ENCODE results near the gene DDX11. TPM values are rescaled to one million over a fixed set of nuclear protein-coding genes. Genes with fewer than 3 reads are reported as not detected.
"Not testable (repeated sequence)": the region's sequence is repeated elsewhere in the genome, so short reads cannot be mapped to it uniquely, and the experiment has no call there.

The DDX11 gene
- total and polyA plus RNA-seq, 2 donors (not counting 1 experiment from before 2014, with no cell fraction given) = 68.0 to 90.2 TPM

GRCh38 chr12:31106101-31106803 is 32.6 kb downstream of the DDX11 start:
- no peak overlapping the region for H3K27ac ChIP-seq (ENCODE audit: low read length in 2 of 2)
- H3K79me2 ChIP-seq (ENCODE audit: control insufficient read depth, insufficient read depth, low read length) = no peaks in the 10 kb centered on the region
- H2AFZ ChIP-seq (ENCODE audit: insufficient read depth, low read depth, low read length, poor library complexity, severe bottlenecking) = no peak overlapping the region
- ChIA-PET CTCF (no interaction called here), POLR2A (no interaction called here)
- intact Hi-C loops (cut with micrococcal nuclease) = no loop called here
- peaks cover 0 to 5% of the 10 kb centered on the region in 2 experiments for H3K36me3 ChIP-seq (replicated peaks in 1 of 2; ENCODE audit: control extremely low read depth in 1 of 2, control insufficient read depth in 1 of 2, extremely low read depth in 1 of 2, insufficient read depth in 2 of 2, low read length in 1 of 2)
- no peak overlapping the region for H3K4me2 ChIP-seq (replicated peaks; ENCODE audit: low read depth, low read length, poor library complexity, severe bottlenecking)
- no peak overlapping the region for H3K9ac ChIP-seq (ENCODE audit: low read length)
- H3K4me1 ChIP-seq (ENCODE audit: control insufficient read depth in 2 of 2, insufficient read depth in 2 of 2, low read length in 2 of 2) = no peaks in the 10 kb centered on the region
- H4K20me1 ChIP-seq (ENCODE audit: control insufficient read depth, insufficient read depth, low read length, poor library complexity, severe bottlenecking) = no peaks in the 10 kb centered on the region
- H3K4me3 ChIP-seq (ENCODE audit: control extremely low read depth in 1 of 5, extremely low read depth in 1 of 5, insufficient read depth in 1 of 5, low read depth in 2 of 5, low read length in 4 of 5) = no peak overlapping the region
- no peaks in the 10 kb centered on the region for H3K9me3 ChIP-seq (ENCODE audit: control extremely low read depth in 1 of 3, control insufficient read depth in 2 of 3, insufficient read depth in 1 of 3, low read length in 2 of 3)
- H3K9me3 Mint-ChIP-seq (ENCODE audit: insufficient read depth) = no peaks in the 10 kb centered on the region
- H3K27ac Mint-ChIP-seq = no peak overlapping the region
- H3K4me3 Mint-ChIP-seq = no peak overlapping the region
- no peaks in the 10 kb centered on the region for H3K27me3 ChIP-seq (replicated peaks in 1 of 4; ENCODE audit: control extremely low read depth in 1 of 4, control insufficient read depth in 3 of 4, insufficient read depth in 4 of 4, low read length in 3 of 4)
- ATAC-seq (ENCODE audit: low read depth) (no peak), DNase-seq (no peak)
- 78% methylated on average over 6 of the region's 10 CpGs for WGBS (ENCODE audit: insufficient coverage)
- H3K4me1 Mint-ChIP-seq = no peaks in the 10 kb centered on the region
- H3K27me3 Mint-ChIP-seq = no peaks in the 10 kb centered on the region
- TF ChIP-seq CTCF (IDR thresholded peaks at IDR 0.05) = no peak
- TF ChIP-seq EZH2 (IDR thresholded peaks at IDR 0.05; ENCODE audit: borderline replicate concordance, insufficient read depth, low read depth, low read length, poor library complexity, severe bottlenecking) = no peak

- H4K20me1 ChIP-seq (ENCODE audit: control insufficient read depth, insufficient read depth, low read length, poor library complexity, severe bottlenecking); DNase-seq; H3K4me1 ChIP-seq (ENCODE audit: control insufficient read depth in 2 of 2, insufficient read depth in 2 of 2, low read length in 2 of 2); H3K27me3 ChIP-seq (replicated peaks in 1 of 4; ENCODE audit: control extremely low read depth in 1 of 4, control insufficient read depth in 3 of 4, insufficient read depth in 4 of 4, low read length in 3 of 4); H2AFZ ChIP-seq (ENCODE audit: insufficient read depth, low read depth, low read length, poor library complexity, severe bottlenecking); H3K4me2 ChIP-seq (replicated peaks; ENCODE audit: low read depth, low read length, poor library complexity, severe bottlenecking); H3K4me1 Mint-ChIP-seq; H3K4me3 Mint-ChIP-seq; H3K27me3 Mint-ChIP-seq; intact Hi-C loops (cut with micrococcal nuclease); H3K9me3 Mint-ChIP-seq (ENCODE audit: insufficient read depth); H3K9me3 ChIP-seq (ENCODE audit: control extremely low read depth in 1 of 3, control insufficient read depth in 2 of 3, insufficient read depth in 1 of 3, low read length in 2 of 3); H3K79me2 ChIP-seq (ENCODE audit: control insufficient read depth, insufficient read depth, low read length); H3K9ac ChIP-seq (ENCODE audit: low read length); H3K36me3 ChIP-seq (replicated peaks in 1 of 2; ENCODE audit: control extremely low read depth in 1 of 2, control insufficient read depth in 1 of 2, extremely low read depth in 1 of 2, insufficient read depth in 2 of 2, low read length in 1 of 2); POLR2A ChIA-PET; H3K27ac Mint-ChIP-seq; ATAC-seq (ENCODE audit: low read depth); H3K4me3 ChIP-seq (ENCODE audit: control extremely low read depth in 1 of 5, extremely low read depth in 1 of 5, insufficient read depth in 1 of 5, low read depth in 2 of 5, low read length in 4 of 5); H3K27ac ChIP-seq (ENCODE audit: low read length in 2 of 2); CTCF ChIA-PET: not testable (repeated sequence)
- WGBS (ENCODE audit: insufficient coverage) = 87% methylated on average over 4 of the region's 6 CpGs
Observed at GRCh38 chr12:31109773-31110172, 36.1 kb downstream of the DDX11 start.

- CTCF ChIA-PET; H3K27me3 Mint-ChIP-seq; H3K9me3 Mint-ChIP-seq (ENCODE audit: insufficient read depth); H3K9me3 ChIP-seq (ENCODE audit: control extremely low read depth in 1 of 3, control insufficient read depth in 2 of 3, insufficient read depth in 1 of 3, low read length in 2 of 3); H3K4me3 ChIP-seq (ENCODE audit: control extremely low read depth in 1 of 5, extremely low read depth in 1 of 5, insufficient read depth in 1 of 5, low read depth in 2 of 5, low read length in 4 of 5); H3K9ac ChIP-seq (ENCODE audit: low read length); H3K27ac ChIP-seq (ENCODE audit: low read length in 2 of 2); POLR2A ChIA-PET; H3K4me1 ChIP-seq (ENCODE audit: control insufficient read depth in 2 of 2, insufficient read depth in 2 of 2, low read length in 2 of 2); H3K4me1 Mint-ChIP-seq; H3K79me2 ChIP-seq (ENCODE audit: control insufficient read depth, insufficient read depth, low read length); ATAC-seq (ENCODE audit: low read depth); DNase-seq; intact Hi-C loops (cut with micrococcal nuclease); H3K36me3 ChIP-seq (replicated peaks in 1 of 2; ENCODE audit: control extremely low read depth in 1 of 2, control insufficient read depth in 1 of 2, extremely low read depth in 1 of 2, insufficient read depth in 2 of 2, low read length in 1 of 2); H4K20me1 ChIP-seq (ENCODE audit: control insufficient read depth, insufficient read depth, low read length, poor library complexity, severe bottlenecking); H2AFZ ChIP-seq (ENCODE audit: insufficient read depth, low read depth, low read length, poor library complexity, severe bottlenecking); H3K27me3 ChIP-seq (replicated peaks in 1 of 4; ENCODE audit: control extremely low read depth in 1 of 4, control insufficient read depth in 3 of 4, insufficient read depth in 4 of 4, low read length in 3 of 4); H3K4me3 Mint-ChIP-seq; H3K27ac Mint-ChIP-seq; H3K4me2 ChIP-seq (replicated peaks; ENCODE audit: low read depth, low read length, poor library complexity, severe bottlenecking): not testable (repeated sequence)
- 80% methylated on average over 1 of the region's 5 CpGs for WGBS (ENCODE audit: insufficient coverage)
Observed at GRCh38 chr12:31110263-31110662, 36.6 kb downstream of the DDX11 start.

Measured in B cell (primary cell).